Epithelial cell of esophagus (primary cell): ENCODE measurements around the gene ANKZF1.

ENCODE experiments used
- DNase-seq: peaks from one replicate; pipeline ENCODE4 v3.0.0; 2010; ENCODE audit warnings: low read depth
- H3K4me3 ChIP-seq: 2 replicates; pipeline ENCODE4 v1.5.1; 2011; ENCODE audit warnings: mild to moderate bottlenecking, low read length, control low read depth
- CTCF ChIP-seq: IDR thresholded peaks from 2 replicates; pipeline ENCODE4 v1.5.1; 2011; ENCODE audit warnings: low read depth, mild to moderate bottlenecking, low read length, control low read depth, inconsistent platforms; ENCODE audit not compliant: insufficient read depth; ENCODE audit errors: missing control alignments

Gene ANKZF1

GRCh38 chr2:219272995-219273394 lies 43.4 kb downstream of the ANKZF1 start:
- H3K4me3 ChIP-seq = no peak overlapping the region
- no peak for TF ChIP-seq CTCF
- DNase-seq = no peak

GRCh38 chr2:219273937-219274336 lies 44.3 kb downstream of the ANKZF1 start:
- DNase-seq = peak; percentile 99
- H3K4me3 ChIP-seq = no peak overlapping the region
- TF ChIP-seq CTCF = no peak

GRCh38 chr2:219274361-219274921 lies 44.8 kb downstream of the ANKZF1 start:
- DNase-seq = peak; percentile 97
- H3K4me3 ChIP-seq = peak overlapping the region; percentile 10
- peak; percentile 9 for TF ChIP-seq CTCF

GRCh38 chr2:219277703-219278654 lies 48.4 kb downstream of the ANKZF1 start:
- TF ChIP-seq CTCF = peak; percentile 98
- peak; percentile 80 for DNase-seq
- no peak overlapping the region for H3K4me3 ChIP-seq

- peak overlapping the region; percentile 21 for H3K4me3 ChIP-seq
- no peak for DNase-seq
Observed at GRCh38 chr2:219278655-219279150, 49.1 kb downstream of the ANKZF1 start.

More at GRCh38 chr2:219278655-219279150, 49.1 kb downstream of the ANKZF1 start:
- no peak for TF ChIP-seq CTCF
